T-helper 2 cell (primary cell): Measurements from ENCODE around the gene UBN1.

Experiments
- DNase-seq, 5 experiments: peaks; one replicate each; pipeline versions ENCODE4 v3.0.0 to v3.0.0-alpha.2; 2012 to 2022

Gene UBN1

DNA sequence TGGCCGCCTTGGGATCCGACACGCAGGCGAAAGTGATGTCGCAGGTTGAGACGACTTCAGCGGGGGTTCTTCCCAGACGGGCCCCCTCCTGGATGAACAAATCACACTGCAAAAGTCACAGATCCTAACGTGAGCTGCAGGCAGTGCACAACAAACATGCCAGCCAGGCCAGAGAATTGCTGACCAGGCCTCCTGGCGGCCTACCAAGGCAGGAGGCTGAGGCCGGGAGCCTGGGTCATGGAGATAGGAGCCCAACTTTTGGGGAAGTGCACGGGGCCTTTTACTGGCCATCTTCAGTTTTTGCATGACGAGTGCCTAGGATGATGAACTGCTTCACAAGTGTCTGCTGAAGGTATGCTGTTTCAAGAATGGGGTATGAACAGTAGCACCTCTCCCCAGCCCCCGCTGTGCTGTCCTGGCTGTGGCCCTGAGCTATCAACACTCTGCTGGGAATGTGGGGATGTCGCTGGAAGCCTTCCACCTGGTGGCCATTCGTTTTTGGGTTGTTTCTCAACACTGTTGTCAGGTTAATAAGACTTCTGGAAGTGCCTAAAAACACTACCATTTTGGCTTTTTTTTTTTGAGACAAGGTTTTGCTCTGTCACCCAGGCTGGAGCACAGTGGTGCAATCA is 32.6 kb upstream of the UBN1 start:
- no peak for DNase-seq

DNA sequence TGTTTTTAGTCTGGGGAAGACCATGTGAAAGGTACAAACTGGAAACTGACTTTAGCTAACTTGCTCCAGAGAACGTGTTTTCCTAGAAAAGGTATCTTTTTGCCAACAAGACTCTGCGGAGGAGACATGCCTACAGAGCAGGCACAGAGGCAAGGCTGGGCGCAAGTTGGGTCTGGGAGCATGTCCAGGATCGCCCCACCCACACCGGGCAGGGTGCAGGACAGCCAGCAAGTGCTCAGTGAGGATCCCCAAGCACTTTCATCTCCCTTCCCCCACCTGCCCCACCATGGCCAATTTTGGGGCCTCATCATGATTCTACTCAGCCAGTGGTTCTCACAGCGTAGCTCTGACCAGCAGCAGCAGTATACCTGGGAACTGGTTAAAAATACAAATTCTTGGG is 26.6 kb upstream of the UBN1 start:
- no peak for DNase-seq

DNA sequence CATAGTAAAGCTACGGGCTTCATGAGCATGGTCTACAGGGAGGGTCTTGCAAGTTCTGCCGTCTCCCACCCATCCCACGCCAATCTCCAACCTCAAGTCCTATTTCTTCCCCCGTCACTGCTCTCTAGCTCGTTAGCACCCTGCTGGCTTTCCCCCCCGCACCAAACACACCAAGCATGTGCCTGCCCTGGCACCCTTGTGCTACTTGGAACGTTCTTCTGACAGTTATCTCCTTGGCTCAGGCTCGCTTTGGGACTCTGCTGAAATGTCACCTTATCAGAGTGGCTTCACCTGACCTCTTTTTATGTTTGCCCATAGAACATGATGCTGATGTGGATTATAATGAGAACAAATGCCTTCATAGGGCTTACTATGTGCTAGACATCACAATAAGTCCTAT is 22.1 kb upstream of the UBN1 start:
- no peak for DNase-seq

DNA sequence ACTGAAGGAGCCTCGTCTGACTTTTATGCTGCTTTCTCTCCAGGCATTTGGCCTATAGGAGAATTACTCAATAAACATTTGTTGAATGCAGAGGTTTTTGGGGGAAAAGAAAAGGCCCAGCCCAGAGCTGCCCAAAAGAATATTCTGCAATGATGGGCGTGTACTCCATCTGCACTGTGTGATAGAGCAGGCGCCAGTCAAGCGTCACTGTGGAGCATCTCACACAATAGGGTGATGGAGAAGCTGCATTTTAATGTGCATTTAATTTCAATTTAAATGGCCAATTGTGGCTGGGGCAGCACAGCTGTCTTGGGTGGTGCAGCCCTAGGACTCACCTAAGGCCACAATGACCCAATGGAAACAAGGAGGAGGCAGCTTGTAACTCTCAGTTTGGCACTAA is 20.8 kb upstream of the UBN1 start:
- no peak for DNase-seq

DNA sequence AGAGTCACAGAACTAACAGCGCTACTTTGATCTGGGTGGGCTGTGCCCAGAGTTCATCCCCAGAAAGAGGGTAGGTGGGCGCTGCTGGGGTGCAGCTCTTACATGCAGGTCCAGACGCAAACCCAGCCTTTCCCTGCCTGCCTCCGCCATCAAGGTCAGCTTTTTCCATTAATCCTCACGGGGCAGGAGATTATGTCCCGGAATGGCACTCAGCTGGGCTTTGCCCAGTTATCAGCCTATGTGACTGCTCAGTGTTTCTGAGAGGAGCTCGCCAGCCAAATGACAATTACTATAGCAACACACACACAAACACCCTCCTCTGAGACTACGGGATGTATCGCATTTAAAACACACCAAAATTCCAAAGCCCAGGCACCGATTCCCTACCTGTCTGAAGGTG is 20.3 kb upstream of the UBN1 start:
- DNase-seq, result no peak

DNA sequence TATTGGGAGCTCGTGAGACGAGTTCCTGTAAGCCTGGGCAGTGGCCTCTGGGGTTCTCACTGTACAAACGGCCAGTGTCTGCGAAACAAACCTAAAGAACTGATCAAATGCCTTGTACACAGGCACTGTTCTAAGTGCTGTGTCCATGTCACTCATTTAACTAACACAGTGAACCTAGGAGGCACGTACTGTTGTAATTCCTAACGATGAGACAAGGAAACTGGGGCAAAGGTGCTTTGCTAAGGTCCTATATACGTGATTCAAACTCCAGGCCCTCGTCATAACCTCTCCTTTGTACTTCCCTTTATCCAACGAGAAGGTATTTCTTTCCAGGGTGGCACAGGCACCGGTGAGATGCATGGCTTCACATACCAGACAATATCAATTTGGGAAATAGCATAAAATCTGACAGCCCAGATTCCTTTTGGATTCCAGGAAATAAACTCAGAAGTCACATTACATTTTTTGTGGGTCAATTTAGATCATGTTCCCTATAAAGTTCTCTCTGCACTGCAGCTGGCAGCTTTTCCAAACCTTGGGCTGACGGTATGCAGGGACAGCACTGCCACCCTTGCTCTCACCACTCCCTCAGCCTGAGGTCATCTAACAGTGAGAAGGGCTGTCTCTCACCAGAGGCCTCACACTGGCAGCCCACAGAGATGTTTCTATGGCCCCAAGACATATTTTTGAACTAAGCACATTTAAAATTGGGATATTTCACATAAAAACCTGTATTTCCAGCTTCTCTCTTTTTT is 18.5 kb upstream of the UBN1 start:
- no peak for DNase-seq

DNA sequence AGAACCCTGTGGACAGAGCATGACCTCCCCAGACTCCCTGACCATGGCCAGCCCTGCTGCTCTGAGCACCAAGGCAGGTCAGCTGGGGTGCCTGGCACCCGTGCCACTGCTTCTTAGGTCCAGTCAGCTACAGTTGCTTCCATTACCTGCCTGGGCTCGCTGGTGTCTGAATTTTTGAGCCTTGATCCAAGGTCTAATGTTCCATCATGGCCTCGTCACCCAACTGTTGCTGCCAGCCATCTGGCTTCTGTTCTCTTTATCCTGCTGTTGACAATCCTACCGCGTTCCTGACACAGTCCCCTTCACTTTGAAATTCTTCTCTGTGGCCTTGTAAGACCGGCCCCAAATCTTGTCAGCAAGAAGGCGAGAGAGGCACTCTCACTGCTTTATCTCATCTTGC is 16.9 kb upstream of the UBN1 start:
- no peak for DNase-seq

DNA sequence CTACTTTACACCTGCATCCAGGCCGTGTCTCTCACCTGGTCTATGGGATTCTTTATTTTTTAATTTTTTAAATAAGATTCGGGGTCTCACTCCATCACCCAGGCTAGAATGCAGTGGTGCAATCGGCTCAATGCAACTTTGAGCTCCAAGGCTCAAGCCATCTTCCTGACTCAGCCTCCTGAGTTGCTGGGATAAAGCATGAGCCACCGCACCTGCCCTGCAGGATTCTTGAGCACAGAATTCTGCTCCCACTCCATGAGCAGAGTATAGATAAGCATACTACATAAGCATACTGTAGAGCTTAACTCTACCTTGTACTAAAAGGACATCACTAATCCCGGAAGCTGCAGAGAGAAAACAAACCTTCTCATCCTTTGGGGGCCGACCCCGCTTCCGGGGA is 15.7 kb upstream of the UBN1 start:
- no peak for DNase-seq

DNA sequence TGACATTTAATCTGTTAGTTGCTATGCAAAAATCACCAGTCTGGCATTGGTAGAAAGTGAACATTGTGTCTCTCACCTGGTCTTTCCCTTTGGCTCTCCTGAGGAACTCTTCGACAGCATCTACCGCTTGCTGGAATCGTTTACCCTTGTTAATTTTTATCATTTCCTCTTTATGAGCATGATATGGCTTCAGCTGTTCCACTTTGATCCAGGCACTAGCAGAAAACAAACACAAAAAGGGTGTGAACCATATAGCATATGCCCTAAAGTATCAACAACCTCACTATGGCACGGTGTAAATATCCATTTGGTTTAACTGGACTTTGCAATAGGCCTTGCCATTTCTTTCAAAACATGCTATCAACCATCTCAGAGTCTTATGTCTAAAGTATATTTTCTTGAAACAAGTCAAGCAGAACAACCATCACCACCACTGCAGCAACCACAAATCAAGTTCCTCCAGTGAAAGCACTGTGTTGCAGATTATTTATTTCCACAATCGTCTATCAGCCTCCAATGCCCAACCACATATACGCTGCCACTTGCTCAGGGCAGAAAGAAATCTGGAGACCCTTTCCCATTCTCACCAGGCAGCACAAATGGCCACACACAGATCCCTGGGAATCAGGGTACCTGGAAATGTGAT is 14.5 kb upstream of the UBN1 start:
- DNase-seq, result no peak

DNA sequence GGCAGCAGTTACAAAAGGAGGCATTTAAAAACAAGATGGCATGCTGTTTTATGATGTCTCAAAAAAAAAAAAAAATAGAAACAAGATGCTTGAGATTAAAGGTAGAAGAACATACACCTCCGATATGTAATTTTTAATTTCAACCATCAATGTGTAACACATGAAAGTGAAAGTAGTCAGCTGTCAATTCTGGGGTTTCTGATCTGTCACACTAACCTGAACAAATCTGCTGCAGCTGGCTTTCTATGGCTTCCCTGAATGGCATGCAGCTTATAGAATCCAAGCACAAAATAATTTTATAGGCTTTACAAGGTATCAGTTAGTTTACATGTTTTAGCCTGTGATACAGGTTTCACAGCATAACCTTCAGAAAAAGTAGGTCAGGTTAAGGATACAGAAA is 13.7 kb upstream of the UBN1 start:
- peak in 1 of 5 experiments; percentile 43 for DNase-seq

DNA sequence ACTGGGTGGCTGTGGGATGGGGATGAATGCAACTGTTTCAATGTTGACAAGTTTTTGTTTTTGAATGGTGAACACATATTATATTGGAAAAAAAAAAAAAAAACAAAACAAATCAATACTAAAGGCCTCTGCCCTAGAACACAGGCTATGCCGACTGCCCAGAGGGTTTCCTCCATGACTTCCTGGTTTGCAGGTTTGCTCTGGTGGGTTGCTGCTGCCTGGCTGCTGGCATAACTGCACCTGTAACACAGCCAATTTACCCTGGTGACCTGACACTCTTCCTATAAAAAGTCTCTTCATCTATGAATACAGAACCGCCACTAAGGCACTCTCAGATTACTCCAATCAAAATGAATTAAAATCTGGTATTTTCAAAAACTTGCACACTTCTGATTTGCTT is 10.6 kb upstream of the UBN1 start:
- DNase-seq, result no peak

DNA sequence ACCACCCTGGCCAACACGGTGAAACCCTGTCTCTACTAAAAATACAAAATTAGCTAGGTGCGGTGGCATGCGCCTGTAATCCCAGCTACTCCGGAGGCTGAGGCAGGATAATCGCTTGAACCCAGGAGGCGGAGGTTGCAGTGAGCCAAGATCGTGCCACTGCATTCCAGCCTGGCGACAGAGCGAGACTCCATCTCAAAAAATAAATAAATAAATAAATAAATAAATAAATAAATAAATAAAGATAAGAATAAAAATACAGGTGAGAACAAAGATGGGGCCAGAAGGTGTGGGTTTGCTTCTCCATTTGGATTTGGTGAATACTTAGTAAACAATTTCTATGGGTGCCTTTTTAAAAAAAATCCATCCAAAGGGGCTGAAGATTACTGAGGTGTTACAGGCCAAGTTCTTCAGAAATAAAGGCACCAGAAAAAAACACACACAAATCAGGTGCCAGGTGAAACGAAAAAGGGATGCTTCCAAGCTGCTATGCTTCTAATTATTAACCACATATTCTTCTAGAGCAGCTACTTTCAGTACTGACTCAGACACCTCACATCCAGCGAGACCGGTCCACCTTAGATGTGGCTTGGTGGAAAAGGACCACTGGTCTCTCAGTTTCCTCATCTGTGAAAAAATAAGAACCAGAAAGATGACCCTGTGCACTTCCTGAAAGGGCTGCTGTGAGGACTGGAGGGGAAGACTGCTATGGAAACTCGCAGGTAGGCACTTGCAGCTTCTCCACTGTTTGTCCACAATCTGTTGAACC is 9.4 kb upstream of the UBN1 start:
- DNase-seq, result no peak

DNA sequence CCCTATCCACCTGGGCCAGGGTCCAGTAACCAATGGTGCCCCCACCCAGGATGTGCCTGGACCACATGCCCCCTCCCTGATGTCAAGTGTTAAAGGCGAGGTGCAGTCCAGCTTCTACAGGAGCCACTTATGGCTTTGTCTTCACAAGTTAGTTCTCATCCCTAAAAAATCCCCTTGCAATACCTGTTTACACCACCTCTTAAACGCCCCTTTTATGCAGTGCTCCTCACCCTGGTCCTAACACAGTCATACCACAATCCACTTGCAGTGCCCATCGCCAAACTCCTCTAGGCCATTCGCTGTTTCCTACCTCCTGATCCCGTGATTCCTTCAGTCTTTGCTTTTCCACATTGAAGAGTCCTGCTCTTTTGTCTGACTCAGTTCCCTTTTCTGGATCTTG is 7.3 kb upstream of the UBN1 start:
- no peak for DNase-seq

DNA sequence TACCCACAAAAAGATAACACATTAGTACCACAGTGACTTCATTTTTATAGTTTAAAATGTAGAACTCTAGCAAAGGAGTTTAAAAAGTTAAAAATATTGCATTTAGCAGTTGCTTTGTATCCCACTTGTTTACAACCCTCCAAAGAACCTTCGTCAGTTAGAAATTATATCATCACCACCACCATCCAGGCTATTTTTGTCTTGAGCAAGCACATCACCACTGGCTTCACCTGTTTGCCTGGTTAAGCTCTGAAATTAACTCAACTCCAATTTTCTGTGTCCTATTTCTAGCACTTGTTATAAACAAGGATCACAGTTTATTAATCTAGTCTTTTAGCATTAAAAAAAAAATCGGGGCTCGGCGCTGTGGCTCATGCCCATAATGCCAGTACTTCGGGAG is 6.3 kb upstream of the UBN1 start:
- no peak for DNase-seq

DNA sequence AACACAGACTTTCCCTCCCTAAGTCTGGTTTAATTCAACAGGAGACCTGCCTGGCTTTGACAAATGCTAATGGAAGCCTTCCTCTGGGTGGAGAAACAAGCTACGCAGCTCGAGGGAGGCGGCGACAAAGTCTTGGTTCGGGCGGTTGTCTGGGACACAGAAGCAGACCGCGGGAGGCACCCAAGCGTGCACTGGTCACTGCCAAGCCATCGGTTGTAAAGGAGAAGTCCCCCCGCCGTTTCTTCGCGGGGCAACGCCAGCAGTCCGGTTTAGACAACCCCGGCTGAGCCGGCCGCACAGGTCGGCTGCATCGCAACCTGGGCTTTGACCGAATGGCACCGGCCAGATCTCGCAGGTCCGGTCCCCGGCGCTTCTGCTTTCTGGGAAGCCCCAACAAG is 779 bp upstream of the UBN1 start:
- peak in 4 of 5 experiments; percentile 2 to 45 (median 10) for DNase-seq

DNA sequence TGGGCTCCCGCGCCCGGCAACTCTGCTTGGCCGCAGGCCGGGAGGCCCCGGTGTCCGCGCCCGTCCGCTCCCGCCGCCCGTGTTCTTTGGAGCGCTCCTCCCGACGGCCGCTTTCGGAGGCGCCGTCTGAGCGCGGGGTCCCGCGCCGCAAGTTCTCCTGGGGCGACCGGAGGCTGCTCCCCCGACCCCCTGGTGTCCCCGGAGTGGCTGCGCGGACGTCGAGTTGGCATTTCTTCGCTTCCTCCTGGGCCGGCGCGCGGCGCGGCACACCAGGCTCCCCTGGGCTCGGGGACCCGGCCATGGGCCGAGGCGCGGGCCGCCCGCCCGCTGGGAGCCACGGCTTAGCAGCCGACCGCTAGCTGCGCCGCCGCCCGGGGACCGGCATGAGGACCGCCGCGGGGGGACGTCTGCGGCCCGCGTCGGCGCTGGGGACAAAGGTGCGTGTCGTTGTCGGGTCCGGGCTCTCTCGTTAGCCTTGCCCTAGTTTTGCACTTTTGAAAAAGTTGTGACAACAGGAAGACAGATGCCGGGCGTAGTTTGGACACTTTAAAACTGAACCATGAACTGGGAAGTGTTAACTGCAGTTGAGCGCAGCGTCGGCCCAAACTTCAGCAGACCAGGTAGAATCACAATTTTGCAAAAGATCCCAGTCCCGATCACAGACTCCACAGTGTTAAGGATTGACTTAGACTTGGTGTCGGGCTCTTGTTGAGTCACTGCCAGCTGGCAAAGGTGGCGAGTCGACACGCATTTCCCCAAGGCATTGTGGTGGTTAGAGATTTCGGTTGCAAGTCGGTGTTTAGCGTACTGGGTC is 700 bp downstream of the UBN1 start:
- peak in 4 of 5 experiments; percentile 5 to 57 (median 16) for DNase-seq

DNA sequence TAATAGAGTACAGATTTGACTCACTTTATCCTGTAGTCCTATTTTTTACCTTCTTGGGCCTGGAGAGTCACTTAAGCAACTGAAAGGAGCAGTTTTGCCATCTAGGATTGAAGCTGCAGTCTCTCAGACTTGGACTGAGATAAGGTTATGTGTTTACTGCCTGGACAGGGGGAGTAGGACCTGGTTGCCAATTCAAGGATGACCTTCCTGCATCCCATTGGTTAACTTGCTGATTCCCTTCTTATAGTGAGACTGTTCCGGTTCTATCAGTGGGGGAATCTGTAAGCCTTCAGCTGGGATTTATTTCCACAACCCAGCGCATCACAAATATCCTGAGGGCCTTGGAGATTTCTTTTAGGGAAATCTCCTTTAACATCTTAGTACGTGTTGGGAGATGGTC is 2.9 kb downstream of the UBN1 start:
- no peak for DNase-seq

DNA sequence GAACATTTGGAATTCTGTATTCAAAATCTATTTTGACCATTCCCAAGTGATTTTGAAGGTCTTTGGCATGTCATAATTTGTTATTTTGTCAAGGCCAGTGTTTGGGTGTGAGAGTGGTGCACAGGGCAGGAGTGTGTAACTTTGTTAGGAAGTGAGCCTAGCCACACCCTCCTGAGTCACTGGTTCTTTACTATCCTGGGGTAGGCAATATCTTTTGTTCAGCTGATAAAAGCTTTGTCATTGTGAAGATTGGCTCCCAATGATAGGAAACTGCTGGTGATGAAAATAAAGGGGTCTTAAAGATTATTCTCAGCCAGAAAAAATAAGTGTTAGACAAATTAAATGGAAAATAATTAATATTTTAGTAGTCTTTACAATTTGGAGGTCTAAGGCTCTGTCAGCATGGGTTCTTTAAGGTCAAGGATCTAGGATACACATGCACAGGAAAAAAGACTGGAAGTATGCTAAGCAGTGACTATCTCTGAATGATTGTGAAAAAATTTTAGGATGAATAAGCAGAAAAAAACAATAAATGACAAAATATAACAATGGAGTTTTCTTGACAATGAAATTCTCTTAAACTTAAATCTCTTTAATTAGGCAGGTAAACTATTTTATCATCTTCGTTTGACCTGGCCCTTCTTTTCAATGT is 5.1 kb downstream of the UBN1 start:
- DNase-seq, result no peak

DNA sequence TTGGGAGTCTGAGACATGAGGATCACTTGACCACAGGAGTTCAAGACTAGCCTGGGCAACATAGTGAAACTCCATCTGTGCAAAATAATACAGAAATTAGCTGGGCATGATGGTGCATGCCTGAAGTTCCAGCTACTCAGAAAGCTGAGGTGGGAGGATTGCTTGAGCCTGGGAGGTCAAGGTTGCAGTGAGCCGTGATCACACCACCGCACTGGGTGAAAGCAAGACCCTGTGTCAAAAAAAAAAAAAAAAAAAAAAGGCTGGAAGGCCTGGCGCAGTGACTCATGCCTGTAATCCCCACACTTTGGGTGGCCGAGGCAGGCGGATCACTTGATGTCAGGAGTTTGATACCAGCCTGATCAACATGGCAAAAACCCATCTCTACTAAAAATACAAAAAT is 8.1 kb downstream of the UBN1 start:
- no peak for DNase-seq

DNA sequence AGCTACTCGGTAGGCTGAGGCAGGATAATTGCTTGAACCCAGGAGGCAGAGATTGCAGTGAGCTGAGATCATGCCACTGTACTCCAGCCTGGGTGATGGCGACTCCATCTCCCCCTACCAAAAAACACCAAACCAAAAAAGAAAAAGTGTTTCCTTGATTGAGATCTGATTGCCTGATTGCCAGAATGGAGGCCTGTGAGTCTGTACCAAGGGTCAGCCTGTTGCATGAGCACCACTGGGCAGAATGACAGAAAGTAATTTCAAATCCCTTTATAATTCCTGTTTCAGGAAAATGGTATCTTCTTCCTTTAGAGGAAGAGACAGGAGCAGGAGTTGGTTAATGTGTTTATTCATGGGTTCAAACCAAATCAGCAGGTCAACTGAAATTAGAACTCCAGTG is 8.5 kb downstream of the UBN1 start:
- DNase-seq, result no peak

DNA sequence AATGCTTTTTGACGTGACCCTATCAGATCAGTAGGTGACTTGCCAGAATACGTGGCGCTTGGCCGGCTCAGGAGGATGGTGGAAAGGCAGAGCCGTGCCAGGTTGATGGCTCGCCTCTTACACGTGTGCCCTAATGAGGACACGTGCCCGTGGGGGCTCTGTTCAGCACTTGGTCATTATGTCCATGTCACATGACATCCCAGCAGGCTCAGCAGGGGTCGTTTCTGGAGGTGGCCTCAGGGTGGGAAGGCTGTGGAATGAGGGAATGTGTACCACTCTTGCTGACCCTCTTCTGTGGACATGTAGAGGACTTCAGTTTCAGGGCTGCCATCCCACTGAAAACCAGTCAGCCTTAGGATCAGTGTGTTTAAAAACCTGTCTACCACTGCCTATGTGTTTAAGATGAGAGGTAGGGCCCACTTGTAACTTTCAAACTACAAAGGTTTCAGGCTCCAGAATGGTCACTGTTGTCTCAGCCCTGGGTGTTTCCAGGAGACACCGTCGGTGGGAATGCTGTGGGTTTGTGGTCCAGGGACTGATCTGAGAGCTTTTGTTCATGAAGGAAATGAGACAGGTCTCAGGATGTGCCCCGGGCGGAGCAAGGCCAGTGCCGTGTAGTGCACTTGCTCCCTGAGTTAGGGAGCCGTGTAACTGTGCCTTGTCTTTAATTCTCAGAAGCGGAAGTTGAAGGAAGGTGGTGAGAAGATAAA is 12.1 kb downstream of the UBN1 start:
- no peak for DNase-seq

DNA sequence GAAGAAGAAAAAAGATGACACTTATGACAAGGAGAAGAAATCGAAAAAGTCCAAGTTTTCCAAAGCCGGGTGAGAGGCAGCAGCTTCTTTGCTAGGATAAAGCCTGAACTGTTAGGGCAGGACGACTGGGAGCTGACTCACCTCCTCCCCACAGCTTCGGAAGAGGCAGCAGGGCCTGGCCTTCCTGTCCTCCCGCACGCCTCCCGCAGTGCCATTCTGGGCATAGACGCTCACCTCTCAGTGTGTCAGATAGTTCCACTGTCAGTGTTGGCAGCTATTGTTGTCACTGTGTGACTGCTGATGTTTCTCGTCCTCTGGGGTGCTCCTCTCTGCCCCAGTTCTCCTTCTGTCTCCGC is 12.6 kb downstream of the UBN1 start:
- DNase-seq, result no peak
